GM21360 (cell line): Measurements from ENCODE around the gene TM2D1.
"Not testable (repeated sequence)": the region's sequence is repeated elsewhere in the genome, so short reads cannot be mapped to it uniquely, and the experiment has no call there.

Experiments
- ATAC-seq: cut with Tn5 transposase; IDR thresholded peaks from one replicate; pipeline ENCODE4 v1.9.1; 2021; ENCODE audit warnings: mild to moderate bottlenecking, moderate library complexity; ENCODE audit not compliant: unreplicated experiment

The TM2D1 gene

DNA sequence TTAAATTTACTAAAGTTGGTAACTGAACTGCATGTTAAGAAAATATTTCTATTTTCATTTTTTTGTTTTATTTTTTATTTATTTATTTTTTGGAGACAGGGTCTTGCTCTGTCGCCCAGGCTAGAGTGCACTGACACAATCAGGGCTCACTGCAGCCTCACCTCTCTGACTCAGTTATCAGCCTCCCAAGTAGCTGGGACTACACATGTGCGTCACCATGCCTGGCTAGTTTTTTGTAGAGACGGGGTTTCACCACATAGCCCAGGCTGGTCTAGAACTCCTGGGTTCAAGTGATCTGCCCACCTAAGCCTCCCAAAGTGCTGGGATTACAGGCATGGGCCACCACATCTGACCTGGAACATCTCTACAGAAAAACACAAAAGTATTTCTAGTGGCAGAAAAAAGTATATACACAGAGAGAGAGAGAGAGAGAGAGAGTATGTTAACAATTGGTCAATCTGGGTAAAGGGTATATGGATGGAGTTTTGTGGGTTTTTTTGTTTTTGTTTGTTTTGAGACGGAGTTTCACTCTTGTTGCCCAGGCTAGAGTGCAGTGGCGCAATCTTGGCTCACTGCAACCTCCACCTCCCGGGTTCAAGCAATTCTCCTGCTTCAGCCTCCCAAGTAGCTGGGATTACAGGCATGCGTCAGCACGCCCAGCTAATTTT is 5.8 kb downstream of the TM2D1 start:
- not testable (repeated sequence) for ATAC-seq

DNA sequence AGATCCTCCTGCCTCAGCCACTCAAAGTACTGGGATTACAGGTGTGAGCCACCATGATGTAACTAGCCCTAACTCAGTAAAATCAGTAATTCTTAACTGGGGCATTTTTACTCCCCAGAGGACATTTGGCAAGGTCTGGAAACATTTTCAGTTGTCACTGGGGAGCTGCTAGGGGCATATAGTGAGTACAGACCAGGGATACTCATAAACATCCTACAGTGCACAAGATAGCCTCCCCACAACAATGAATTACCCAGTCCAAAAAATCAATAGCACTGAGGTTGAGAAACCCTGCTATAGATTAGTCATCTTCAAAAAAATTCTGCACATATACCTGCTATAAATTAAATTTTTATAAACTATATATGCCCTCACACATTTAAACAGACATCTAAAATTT is 13.0 kb downstream of the TM2D1 start:
- no peak for ATAC-seq

DNA sequence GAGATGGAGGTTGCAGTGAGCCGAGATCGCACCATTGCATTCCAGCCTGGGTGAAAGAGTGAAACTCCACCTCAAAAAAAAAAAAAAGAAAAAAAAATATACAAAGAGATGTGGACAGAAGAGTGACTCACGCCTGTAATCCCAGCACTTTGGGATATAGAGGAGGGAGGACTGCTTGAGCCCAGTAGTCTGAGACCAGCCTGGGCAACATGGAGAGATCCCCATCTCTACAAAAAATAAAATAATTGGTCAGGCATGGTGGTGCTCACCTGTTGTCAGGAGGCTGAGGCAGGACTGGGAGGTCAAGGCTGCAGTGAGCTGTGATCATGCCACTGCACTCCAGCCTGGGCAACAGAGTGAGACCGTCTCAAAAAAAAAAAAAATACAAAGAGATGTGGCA is 13.7 kb downstream of the TM2D1 start:
- ATAC-seq: not testable (repeated sequence)

DNA sequence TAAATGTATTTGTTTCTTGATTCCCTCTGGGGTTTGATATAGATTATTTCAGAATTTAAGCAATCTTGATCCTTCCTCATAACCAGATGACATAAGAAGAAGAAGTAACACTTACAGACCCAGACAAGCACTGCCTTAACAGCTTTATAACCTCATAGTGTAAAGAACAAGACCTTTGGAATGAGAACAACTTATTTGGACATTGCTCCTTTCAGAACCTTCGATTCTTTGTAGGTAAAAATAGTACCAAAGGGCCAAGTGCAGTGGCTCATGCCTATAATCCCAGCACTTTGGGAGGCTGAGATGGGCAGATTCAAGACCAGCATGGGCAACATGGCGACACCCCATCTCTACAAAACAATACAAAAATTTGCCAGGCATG is 15.0 kb downstream of the TM2D1 start:
- no peak for ATAC-seq

DNA sequence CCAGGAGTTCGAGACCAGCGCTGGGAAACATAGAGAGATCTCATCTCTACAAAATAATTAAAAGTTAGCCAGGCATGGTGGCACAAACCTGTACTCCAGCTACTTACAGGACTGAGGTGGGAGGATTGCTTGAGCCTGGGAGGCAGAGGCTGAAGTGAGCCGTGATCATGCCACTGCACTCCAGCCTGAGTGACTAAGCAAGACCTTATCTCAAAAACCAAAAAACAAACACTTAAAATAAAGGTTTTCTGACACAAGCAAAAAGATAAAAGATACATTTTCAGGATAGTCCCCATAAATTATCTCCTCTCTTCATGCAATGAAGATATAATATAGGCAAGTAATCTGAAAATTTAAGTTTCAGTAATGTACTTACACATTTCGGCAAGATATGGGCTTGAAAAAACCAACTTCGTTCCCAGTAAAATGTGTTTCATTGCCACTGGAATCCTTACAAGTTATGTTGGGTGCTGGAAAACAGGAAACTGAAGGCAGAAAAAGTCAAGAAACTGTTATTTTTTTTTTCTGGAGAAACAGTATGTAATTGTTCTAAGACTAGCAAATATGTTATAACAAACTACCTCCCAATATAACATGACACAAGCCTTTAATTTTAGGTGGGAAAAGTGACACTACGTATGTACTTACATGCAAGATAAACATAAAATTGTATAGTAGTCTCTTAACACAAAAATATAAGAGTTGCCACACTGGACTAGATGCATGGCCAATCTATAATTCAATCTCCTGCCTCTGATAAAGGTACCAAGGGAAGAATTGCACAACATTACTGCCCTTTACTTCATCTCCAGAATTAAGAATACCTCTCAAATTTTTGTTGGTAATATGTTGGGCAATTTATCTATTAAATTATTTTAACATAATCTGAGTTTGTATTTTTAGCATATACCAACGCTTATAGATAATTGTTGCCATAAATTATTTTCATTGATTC is 15.7 kb downstream of the TM2D1 start:
- no peak for ATAC-seq

DNA sequence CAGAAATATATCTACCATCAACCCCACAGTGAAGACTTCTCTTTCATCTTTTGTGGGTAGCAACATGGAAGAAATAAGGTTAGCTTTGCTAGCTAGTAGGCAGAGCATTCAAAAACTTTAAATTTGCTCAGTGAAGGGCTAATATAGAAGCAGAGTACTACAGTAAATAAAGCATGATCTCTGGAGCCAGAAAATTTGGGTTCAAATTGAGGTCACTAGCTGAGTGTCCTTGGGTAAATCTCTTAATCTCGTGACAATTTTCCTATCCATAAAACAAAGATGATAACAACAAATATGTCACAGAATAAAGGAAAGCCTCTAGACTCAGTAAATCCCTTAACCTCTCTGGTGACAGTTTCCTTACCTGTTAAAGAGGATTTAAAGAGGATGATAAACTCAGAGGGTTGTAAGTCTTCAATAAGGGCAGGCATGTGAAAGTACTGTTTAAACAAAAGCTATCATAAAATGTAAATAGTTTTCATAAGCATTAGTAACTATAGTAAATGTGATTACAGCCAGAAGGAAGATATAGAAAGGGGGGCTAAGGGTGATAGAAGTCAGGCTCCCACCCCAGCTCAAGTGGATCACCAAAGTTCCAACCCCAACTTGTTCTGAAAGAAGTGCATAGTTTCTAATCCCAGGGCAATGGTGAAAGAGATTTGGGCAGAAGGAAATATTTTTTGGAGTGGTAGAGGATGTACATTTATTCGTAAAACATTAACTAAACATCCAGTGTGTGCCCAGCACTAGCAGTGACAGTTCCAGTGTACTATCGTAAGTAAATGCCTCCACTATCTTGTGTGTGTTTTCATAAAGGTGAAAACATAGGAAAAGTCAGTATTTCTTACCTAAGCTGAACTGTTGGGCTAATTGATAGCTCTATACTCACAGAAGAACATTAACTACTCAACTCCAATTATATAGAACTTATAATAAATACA is 24.8 kb downstream of the TM2D1 start:
- ATAC-seq: no peak

DNA sequence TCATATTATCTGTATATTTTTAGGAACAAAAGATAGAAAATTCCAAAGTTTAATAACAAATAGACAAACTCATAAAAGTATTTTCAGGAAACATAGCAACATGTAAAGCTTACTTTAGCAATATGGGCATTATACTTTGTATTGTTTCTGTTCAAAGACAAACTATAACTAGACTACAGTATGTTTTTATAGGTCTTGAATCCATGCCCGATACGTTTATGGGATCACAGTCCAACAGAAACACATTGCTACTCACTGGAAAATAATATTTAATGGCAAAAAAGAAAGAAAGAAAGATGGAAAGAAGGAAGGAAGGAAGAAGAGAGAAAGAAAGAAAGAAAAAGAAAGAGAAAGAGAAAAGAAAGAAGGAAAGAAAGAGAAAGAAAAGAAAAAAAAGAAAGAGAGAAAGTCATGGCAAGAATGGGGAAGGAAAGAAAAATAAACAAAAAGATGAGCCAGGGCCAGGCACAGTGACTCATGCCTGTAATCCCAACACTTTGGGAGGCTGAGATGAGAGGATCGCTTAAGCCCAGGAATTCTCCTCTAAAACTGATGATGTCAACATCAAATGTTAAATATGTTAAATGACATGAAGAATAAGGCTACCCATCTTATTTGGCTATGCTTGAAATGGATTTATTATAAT is 32.7 kb downstream of the TM2D1 start:
- no peak for ATAC-seq

DNA sequence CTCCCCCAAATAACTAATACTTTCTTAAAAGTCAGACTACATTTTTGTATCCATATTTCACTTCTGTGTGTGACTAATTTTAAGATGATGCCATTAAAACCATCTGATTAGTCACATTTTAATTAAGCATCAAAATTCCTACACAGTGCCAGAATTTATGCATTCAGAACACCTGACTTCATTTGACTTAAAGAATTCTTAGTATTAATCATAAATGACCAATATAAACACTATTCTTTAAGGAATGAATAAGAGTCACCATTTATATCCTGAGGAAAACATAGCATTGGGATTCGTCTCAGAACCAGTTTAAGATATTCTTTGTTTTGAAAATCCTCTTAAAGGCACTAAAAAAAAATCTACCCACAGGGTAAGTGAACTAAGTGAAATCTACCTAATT is 37.0 kb downstream of the TM2D1 start:
- no peak for ATAC-seq

DNA sequence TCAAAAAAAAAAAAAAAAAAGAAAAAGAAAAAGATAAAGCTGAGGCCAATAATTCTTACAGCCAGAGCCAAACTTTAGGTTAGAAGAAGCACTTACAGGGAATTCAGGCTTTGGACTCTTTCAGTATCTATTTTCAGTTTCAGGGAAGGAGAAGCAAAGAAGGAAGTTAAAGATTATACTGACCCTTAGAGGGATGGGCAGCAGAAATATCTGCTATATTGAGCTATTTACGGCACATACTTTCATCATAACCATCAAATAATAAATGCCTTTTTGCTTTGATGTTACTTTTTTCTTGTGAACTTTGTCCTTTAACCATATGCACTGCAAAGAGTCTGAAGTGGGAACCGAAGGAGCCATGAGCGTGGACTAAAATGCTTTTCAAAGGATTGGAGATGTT is 42.0 kb downstream of the TM2D1 start:
- ATAC-seq: no peak

DNA sequence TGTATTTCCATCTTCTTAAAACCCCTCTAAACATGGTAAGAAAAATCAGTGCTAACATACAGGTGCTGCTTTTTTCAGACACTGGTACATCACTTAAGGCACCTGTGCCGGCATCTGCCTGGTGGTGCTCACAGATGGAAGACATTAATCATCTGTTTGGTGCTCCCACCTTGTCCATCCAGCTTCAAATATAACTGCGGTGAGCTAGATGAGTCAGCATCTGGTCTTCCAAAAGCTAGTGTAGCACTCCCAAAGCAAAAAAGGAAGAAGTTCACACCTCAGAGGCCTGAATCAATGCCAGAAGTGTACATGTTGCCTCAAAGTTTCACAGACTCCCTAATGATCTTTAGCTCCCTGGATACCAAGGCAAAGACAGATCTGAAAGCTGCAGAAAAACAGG is 44.4 kb downstream of the TM2D1 start:
- ATAC-seq: no peak

DNA sequence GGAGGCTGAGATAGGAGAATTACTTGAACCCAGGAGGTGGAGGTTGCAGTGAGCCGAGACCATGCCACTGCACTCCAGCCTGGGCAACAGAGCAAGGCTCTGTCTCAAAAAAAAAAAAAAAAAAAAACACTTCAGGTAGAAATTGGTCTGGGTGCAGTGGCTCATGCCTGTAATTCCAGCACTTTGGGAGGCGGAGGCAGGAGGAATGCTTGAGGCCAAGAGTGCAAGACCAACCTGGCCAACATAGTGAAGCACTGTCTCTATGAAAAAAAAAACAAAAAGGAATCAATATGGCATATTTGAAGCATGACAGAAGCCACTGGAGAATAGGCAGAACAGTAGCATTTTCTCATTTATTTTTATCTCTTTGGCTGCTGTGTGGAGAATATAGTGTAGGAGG is 48.1 kb downstream of the TM2D1 start:
- ATAC-seq: not testable (repeated sequence)

DNA sequence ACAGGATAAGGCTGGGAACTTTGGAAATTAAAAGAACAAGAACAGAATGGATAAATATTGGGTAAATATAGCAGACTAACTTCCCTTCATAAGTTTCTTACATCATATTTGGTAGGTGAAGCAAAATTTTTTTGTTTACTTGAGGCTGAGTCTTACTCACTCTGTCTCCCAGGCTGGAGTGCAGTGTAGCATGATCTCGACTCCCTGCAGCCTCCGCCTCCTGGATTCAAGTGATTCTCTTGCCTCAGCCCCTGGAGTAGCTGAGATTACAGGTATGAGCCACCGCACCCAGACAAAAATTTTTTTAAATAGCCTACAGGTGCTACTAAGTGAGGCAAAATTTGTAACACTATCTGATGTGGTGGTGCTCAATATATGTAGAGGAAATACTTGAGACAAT is 50.7 kb downstream of the TM2D1 start:
- ATAC-seq: no peak

DNA sequence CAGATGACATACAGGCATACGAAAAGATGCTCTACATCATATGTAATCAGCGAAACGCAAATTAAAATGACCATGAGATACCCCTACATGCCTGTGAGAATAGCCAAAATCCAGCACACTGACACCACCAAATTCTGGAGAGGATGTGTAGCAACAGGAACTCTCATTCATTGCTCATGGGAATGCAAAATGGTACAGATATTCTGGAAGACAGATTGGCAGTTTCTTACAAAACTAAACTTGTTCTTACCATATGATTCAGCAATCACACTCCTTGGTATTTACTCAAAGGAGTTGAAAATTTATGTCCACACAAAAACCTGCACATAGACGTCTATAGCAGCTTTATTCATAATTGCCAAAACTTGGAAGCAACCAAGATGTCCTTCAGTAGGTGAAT is 52.6 kb downstream of the TM2D1 start:
- no peak for ATAC-seq

DNA sequence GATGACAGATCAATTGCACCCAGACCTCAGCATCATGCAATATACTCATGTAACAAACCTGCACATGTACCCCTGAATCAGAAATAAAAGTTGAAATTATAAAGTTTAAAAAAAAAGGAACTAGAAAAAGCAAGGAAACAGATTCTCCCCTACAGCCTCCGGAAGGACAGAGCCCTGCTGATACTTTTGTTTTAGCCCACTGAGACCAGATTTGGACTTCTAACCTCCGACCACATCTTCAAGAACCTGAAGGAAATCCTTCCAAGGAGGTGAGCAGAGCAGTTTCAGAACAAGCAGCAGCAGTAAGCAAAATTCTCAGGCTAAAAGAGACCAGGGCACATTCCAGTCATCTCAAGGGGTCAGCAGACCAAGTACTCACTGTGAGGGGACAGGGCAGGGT is 54.5 kb downstream of the TM2D1 start:
- ATAC-seq: no peak

DNA sequence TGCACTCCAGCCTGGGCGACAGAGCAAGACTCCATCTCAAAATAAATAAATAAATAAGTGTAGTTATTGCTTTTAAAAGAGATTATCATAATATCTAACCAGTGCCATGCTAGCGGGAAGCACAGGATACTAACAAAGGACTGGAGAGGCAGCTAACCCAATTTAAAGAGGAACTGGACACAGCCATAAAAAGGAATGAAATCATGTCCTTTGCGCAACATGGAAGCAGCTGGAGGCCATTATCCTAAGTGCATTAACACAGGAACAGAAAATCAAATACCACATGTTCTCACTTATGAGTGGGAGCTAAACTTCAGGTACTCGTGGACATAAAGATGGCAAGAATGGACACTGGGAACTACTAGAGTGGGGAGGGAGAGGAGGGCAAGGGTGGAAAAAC is 54.9 kb downstream of the TM2D1 start:
- ATAC-seq: no peak

DNA sequence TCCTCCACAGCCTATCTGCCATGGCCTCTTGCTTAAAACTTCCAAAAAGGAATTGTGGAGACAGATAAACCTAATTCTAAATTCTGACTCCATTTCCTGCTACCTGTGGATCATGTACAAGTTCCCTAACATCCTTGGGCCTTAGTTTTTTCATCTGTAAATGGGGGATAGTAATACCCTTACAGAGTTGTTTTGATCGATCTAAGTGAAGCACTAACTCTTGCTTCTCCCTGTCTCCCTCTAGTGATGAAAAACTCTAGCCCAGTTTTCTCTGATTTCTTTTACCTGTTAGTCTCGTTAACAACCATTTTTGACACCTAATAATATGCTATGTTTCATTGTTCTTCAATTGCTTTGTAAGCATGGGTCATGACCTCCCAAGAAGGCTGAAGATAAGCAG is 65.9 kb downstream of the TM2D1 start:
- ATAC-seq: no peak

DNA sequence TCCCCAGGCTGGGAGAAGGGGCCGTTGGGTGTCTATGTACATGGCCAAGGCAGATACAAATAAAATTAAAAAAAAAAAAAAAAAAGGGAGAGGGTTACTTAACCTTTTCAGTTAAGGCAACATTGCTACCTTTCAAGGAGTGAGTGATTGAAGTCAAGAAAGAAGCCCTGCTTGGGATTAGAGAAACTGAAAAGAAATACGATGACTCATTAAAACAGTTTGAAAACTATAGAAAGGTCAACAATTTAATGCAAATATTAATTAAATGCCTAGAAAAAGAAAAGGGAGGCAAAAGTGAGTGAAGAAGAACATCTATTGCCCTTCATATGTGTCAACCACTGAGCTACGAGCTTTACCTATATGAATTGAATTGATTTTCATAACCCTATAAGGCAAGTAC is 69.5 kb downstream of the TM2D1 start:
- ATAC-seq: no peak

DNA sequence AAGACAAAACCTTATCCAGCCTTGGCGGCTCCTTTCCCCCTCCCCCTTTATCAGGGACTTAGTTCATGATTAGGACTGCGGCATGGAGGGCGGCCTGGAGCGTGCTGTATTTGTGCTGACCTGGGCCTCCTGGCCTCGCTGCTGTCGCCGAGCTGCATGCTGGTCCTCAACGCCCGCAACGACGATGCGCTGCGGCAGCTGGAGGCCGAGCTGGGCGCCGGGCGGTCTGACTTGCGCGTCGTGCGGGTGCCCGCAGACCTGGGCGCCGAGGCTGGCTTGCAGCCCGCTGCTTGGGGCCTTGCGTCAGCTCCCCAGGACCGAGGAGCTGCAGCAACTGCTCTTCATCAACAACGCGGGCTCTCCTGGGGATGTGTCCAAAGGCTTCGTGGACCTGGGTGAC is 70.9 kb downstream of the TM2D1 start:
- ATAC-seq: no peak

DNA sequence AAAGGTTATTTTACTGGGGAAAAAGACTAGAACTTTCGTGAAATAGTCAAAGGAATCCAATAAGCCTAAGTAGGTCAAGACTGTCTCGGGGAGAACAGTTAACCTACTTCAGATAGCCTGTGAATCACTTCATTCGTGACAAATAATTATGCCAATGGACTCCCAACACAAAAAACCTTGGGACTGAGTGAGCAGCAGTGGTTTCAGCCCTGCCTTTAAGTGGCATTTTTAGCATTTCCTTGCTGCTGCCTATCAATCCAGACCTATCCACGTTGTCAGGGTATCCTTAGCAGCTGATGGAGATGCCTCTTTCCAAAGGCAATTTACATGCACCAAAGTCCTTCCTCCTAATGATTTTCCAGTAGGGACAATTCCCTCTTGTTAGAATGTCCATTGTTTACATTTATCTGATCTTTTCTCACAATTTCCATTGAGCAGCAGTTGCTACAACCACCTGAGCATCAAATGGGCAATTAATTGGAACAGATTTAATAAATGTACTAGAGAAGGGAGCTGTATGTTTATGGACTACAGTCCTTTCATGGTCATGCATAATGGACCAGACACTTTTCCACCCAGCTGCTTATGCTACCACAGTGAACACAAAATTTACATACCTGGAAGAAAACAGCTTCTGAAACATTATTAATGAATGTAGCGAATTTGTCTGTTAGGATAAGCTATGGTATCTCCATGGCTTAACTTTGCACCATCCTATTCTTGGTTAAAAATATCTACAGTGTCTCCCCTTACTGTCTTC is 75.8 kb downstream of the TM2D1 start:
- ATAC-seq: no peak

DNA sequence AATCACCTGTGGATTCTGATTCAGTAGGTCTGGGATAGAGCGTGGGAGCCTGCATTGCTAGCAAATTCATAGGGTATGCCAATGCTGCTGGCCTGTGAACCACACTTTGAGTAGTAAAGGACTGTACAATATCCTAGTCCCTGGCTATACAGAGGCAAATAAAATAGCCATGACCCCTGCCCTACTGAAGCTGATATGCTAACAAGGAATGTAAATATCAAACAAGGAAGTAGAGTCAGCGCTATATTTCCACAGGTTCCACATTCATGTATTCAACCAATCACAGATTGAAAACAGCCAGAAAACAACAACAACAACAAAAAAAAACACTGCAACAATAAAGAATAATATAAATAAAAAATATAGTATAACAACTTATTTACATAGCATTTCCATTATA is 77.8 kb downstream of the TM2D1 start:
- ATAC-seq: no peak
